ENCODE results near the gene EEF2KMT. TPM values are rescaled to one million over a fixed set of nuclear protein-coding genes. Genes with fewer than 3 reads are reported as not detected.

Gene EEF2KMT
- total RNA-seq, 1 donor from 2014 or later, result 8.7 TPM

DNA sequence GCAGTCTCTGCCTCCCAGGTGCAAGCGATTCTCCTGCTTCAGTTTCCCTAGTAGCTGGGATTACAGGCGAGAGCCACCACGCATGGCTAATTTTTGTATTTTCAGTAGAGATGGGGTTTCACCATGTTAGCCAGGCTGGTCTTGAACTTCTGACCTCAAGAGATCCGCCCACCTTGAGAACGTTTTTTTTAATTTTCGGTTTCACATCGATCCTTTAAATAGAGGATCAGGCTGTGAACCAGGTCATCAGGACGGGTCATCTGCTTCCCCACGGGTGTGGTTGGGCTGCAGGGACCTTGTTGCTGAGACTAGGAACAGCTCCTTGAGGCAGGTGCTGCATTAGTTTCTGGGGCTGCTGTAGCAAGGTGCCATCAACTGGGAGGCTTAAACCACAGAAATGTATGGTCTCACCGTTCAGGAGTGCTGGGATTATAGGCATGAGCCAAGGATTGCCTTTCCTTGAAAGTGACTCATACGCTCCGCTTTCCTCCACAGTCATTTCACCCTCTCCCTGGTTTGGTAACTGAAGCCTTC, 55.9 kb downstream of the EEF2KMT start:
- no peak for DNase-seq (ENCODE audit: low read depth in 2 of 2)

DNA sequence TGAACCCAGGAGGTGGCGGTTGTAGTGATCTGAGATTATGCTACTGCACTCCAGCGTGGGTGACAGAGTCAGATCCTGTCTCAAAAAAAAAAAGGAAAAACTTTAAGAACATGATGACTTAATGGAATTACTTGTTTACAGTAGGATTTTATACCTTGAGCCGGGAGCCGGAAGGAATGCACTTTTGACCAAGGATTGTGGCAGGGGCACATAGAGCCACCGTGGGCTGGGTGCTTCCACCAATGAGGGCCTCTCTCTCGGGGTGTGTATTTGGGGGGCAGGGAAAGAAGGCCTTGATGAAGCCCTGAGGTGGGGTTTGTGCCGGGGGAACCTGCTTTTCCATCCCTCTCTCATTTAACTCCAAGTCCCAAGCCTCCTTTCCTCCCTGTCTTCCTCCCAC, 57.1 kb downstream of the EEF2KMT start:
- no peak for DNase-seq (ENCODE audit: low read depth in 2 of 2)

DNA sequence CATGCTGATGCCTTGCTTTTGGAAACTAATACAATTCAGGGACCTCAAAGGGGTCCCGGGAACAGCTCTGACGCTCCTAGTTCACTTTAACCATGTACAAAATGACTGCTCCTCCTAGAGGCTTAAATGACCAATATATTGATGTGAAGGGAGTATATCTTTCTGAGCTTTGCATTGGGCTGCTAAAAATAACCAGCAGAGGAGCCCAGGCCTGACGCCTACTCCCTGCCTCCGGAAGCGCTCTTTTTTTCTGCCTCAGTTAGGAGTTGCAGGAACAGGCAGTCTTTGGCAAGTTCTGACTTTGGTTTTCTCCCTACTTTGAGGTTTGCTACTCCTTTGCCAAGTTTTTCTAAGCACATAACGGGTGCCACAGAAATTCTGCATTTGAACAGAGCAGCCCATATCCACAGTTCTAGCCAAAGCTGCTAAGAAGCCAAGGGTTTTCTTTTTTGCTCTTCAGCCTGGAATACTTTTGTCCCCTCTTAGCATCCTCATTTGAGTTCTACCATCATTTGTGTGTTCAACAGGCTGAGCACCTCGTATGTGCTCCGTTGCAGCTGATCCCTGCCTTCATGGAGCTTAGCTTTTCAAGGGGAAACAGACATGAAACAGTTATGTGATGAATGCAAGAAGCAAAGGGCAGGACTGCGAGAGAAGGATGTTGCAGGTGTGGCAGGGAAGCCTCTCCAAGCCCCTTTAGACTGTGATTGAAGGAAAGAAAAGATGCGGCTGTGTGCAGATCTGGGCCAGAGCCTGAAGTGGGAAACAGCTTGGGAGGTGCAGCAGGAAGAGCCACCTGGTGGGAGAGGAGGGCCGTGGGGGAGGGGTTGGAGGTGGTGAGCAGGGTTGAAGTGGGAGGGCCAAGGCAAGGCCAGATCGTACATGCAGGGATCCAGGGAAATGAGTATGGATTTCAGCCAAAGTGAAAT, 61.1 kb downstream of the EEF2KMT start:
- no peak for DNase-seq (ENCODE audit: low read depth in 2 of 2)

DNA sequence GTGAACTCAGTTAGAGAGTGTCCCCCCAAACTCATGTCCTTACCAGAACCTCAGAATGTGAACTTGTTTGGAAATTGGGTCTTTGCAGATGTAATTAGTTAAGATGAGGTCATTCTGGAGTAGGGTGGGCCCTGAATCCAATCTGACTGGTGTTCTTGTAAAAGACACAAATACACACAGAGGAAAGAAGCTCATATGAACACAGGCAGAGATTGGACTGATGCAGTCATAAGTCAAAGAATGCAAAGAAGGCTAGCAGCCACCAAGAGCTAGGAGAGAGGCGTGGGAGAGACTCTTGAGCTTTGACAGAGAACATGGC, 61.7 kb downstream of the EEF2KMT start:
- no peak for DNase-seq (ENCODE audit: low read depth in 2 of 2)

Other genes starting within 250 kb of the EEF2KMT start
- gene PPL, start 160.6 kb downstream of the EEF2KMT start, total RNA-seq, result 2.4 and 5.4 TPM in 2 replicates
- gene SEC14L5, start 139.5 kb downstream of the EEF2KMT start, total RNA-seq, result under 0.01 TPM in 1 of 2 replicates, not detected in the other
- 11.1 and 14.3 TPM in 2 replicates for gene NAGPA, start 63.9 kb downstream of the EEF2KMT start, total RNA-seq
- gene C16orf89, start 31.8 kb downstream of the EEF2KMT start, total RNA-seq, result not detected in 2 replicates
- 22.2 and 31.2 TPM in 2 replicates for gene ALG1, start 26.0 kb downstream of the EEF2KMT start, total RNA-seq